GM19452 (cell line): ENCODE measurements around the gene CDK3.

ENCODE experiments used
- ATAC-seq: cut with Tn5 transposase; IDR thresholded peaks from one replicate; pipeline ENCODE4 v1.9.1; 2021; ENCODE audit not compliant: unreplicated experiment

Gene CDK3

DNA sequence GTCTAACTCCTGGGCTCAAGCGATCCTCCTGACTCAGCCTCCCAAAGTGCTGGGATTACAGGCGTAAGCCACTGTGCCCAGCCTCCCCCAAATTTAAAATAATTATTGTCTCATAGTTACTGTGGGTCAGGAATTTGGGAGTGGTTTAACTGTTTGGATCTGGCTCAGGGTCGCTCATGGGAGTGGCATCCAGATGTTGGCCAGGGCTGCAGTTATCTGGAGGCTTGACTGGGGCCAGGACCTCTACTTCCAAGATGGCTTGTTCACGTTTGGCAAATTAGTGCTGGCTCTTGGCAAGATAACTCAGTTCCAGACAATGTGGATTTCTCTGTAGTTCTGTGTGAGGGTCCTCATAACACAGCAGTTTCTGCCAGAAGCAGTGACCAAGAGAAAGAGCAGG, 13.6 kb upstream of the CDK3 start:
- ATAC-seq: no peak

DNA sequence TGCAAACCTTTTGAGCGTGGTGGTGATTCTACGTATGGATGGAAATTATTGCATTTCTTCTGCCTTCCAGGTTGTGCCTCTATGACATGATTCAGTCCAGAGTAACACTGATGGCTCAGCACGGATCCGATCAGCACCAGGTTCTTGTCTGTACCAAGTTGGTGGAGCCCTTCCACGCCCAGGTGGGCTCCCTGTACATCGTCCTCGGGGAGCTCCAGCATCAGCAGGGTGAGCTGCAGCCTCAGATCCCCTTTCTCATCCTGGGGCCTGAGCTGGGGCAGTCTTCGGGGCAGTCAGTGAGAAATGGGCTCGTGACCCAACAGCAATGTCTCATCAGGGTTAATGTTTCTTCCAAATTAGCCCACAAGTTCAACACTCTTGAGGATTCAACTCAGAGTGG, 9.3 kb upstream of the CDK3 start:
- no peak for ATAC-seq

DNA sequence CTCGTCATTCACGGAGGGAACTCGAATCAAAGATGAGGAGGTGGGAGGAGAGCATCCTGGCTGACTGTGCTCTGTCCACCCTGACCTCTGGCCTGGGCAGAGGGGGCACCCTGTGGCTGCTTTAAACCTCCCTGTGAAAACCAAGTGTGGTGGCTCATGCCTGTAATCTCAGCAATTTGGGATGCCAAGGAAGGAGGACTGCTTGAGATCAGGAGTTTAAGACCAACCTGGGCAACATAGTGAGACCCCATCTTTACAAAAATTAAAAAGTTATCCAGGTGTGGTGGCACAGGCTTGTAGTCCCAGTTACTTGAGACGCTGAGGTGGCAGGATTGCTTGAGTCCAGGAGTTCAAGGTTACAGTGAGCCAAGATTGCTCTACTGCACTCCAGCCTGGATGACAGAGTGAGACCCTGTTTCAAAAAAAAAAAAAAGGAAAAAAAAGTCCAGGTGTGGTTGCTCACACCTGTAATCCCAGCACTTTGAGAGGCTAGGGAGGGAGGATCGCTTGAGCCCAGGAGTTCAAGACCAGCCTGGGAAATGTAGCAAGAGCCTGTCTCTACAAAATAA, 5.8 kb upstream of the CDK3 start:
- ATAC-seq: no peak

DNA sequence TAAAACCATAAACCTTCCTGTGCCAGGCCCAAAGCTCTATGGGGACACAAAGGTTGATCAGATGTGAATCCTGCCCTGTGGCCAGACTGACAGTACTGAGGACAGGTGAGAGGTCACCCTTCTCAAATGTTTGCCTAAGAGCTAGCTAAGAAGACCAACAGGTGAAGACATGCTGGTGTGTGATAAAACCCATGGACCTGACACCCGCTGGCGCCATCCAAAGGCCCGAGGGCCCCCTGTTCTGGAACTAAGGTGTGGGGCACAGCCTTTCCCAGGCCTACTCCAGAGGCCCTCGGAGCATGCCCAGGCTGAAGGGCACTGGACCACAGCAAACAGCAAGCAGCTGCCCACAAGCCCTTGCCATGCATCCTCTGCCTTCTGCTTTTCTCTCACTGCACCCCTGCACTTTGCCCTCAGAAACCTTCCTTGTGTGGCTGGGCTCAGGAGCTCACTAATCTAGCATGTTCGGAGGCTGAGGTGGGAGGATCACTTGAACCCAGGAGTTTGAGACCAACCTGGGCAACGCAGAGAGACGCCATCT, 5.2 kb upstream of the CDK3 start:
- ATAC-seq: no peak

DNA sequence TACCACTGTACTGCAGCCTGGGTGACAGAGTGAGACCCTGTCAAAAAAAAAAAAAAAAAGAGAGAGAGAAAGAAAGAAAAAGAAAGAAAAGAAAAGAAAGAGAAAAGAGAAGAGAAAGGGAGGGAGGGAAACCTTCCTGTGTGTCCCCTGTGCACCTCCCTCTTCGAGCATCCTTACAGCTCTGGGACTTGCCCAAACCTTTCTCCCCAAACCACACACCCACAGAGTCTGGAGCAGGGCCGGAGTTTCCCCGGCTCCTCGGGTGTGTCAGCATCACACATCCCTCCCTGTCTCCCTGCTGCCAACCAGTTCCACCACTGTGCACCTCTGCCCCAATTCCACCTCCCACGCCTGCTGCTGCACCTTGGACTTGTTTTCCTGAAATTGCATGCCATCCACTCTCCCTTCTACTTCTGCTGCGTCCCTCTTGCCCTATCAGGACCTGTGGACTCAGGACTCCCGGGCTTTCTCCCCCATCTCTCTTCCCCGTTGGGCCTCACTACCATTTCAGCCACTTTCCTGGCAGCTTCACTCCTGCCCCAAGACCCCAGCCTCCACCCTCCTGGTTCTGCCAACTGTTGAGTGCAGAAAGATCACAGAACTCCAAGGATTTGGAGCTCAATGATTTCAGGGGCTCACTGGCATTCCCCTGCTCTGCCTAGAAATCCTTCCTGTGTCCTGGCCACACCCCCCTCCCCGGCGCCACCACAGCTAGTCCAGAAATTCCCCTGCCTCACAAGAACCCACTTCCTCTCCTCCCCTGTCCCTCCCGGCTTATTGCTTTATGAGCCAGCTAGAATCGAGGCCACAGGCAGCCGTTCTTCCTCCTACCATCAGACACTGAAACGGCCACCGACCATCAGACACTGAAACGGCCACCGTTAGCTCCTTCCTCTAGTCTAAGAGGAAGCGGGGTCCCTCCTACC, 3.7 kb upstream of the CDK3 start:
- ATAC-seq: no peak

DNA sequence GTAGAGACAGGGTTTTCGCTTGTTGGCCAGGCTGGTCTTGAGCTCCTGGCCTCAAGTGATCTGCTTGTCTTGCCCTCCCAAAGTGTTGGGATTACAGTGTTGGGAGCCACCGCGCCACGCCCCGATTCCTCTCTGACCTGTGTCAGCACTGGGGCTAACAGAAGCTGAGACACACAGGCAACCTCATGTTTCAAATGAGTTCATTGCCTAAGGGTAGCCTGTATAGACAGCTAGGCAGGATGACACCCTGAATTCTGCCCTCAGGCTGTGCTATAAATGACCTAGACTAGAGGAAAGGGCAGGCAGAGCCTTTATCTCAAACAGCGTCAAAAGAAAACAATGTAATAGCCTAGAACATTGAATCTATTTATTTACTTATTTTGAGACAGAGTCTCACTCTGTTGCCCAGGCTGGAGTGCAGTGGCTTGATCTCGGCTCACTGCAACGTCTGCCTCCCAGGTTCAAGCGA, 2.3 kb upstream of the CDK3 start:
- ATAC-seq: no peak

DNA sequence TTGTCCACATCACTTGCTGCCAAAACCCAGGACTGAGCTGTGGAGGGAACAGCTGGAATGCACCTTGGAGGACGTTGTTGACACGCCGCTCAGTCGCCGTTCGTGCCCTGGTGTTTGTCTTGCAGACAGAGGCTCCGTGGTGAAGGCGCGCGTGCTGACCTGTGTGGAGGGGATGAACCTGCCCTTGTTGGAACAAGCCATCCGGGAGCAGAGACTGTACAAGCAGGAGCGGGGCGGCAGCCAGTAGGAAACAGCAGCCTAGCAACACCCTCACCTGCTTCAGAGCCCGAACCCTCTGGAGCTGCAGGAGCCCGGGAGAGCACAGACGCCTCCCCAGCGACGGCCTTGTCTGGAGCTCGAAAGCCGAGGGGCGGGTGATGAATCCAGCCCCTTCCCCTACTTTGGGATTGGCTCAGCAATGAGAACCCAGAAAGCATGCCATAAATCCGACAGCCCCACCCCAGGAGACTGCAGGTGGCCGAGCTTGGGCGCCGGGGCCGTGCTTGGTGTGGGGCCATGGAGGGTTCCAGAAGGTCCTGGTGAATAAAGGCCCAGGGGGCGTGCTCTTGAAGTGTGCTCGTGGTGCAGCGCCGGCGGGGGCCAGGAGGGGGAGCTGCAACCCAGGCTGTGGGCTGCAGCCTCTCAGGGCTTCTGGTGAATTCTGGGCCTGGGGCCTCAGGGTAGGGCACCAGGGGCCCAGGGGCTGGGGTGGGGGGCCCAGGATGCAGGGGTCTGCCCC, 470 bp upstream of the CDK3 start:
- no peak for ATAC-seq

DNA sequence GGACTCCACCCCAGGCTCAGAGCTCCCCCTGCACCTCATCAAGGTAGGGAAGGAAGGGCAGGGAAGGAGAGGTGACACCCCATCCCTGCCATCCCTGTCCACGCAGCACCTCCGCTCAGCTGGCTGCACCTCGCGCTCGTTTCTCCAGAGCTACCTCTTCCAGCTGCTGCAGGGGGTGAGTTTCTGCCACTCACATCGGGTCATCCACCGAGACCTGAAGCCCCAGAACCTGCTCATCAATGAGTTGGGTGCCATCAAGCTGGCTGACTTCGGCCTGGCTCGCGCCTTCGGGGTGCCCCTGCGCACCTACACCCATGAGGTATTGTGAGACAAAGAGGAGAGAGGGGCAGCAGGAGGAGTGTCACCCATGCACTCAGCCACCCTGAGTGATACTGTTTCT, 1.4 kb downstream of the CDK3 start:
- ATAC-seq: no peak

DNA sequence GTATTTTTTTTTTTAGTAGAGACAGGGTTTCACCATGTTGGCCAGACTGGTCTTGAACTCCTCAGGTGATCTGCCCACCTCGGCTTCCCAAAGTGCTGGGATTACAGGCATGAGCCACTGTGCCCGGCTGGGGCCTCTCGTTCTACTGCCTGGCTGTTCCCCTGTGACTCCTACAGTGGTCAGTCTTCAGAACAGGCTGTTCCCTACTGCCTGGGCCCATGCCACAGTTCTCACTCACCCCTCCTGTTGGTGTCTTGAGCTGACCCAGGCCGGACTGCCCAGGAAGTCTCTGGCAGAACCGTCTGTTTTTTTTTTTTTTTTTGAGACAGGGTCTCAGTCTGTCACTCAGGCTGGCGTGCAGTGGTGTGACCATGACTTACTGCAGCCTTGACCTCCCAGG, 3.3 kb downstream of the CDK3 start:
- ATAC-seq: no peak

DNA sequence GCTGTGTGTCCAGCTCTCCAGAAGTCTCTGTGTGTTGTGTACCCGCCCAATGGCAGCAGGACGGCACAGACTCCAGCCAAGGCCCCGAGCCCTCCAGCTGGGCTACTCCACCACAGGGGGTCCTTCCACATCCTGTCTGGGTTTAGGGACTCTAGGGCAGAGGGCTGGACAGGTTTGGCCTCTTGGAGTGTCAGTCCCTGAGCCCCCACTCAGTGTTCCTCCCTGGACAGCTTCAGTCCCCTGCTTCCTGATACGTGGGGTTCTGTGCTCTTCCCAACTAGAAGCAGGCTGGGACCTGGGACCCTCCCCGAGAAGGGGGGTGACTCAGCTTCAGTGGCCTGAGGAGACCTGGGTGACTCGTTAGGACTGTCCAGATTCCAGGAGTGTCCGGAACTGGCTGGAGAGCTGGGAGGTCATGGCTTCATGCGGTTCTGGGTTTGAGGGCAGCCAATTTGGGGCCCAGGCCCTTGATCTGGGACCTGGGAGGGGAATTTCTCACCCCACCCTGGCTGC, 4.2 kb downstream of the CDK3 start:
- no peak for ATAC-seq

DNA sequence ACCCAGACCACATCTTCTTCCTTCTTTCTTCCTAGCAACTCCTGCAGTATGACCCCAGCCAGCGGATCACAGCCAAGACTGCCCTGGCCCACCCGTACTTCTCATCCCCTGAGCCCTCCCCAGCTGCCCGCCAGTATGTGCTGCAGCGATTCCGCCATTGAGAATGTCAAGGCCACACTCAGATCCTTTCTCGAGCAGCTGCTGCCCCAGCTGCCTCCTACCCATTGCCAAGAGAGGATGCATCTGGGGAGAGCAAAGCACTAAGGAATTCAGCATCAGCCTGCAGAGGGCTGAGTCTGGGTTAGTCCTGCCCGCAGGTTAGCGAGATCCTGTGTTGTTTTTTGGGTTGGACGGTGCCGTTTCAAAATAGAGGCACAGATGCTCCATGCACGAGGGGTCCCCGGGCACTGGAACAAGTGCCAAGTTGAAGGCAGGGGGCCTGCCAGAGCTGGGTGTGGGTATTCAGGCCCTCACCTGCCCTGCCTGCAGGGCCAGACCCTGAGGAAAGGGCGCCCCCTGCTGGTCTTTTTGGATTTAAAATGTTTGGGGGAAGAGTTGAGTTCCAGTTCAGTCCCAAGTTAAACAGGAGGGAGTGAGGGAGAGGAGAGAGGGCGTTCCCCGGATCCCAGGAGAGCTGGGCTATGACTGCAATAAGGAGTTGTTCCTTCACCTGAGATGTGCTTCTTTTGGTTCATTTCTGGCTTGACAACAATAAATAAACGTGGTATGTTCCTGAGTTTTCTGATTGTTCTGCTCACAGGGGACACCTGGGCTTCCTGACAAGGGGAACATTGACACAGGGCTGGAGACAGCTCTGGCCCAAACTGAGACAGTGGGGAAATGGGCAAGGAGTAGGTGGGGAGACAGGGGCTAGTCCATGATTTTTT, 4.9 kb downstream of the CDK3 start:
- no peak for ATAC-seq

DNA sequence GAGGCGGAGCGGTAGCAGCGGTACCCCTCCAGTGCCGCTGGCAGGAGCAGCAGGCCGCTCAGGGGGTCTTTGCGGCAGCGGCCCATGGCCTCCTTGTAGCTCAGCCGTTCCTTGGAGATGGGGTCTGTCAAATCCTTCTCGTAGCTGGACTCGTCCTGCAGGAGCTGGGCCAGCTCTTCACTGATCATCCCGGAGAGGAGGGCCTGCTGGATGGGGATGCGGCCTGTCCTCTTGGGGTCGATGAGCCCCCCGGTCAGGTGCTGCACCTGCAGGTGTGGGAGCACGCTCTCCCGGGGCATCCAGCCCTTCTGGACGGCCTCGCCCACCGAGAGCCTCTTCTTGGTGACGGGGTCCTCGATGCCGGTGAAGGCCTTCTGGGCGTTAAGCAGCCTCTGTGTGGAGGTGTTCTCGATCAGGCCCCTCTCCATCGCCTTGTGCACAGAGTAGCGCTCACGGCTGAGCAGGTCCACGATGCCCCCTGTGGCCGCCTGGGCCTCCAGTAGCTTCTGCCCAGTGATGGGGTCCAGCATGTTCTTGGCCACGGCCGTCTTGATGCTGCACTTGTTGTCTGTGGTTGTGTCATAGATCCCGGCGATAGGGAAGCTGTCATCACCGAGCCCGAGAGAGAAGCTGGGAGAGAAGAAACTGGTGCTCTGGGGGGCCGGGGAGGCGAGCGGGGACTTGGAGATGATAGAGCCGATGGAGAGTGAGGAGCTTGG, 6.6 kb downstream of the CDK3 start:
- no peak for ATAC-seq

DNA sequence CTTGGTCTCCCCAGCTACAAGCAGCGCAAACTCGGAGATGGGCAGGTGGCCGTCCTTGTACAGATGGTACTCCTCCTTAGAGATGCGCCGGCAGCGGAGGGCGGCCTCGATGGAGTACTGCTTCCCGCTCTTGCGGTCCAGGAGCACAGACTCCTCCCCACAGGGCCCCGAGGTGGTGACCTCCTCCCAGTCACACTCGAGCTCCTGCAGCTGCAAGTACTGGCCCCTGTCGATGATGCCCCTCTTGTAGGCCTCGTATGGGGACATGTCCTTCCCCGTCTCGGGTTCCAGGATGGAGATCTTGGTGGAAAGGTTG, 7.2 kb downstream of the CDK3 start:
- no peak for ATAC-seq

DNA sequence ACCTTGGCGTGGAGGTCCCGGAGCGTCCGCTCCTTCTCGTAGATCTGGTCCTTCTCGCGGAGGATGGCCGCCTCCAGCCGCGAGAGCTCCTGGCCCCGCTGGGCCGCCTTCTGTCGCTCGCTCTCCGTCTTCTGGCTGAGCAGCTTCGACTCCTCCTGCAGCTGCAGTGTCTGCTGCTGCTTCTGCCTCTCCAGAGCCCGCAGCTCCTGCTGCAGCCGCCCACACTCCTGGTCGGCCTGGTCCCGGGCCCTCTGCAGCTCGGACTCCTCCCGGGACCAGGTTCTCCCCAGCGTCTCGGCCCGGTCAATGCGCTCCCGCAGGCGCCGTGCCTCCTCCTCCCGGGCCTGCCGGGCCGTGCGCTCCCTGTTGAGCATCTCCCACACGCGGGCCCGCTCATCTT, 7.6 kb downstream of the CDK3 start:
- no peak for ATAC-seq

DNA sequence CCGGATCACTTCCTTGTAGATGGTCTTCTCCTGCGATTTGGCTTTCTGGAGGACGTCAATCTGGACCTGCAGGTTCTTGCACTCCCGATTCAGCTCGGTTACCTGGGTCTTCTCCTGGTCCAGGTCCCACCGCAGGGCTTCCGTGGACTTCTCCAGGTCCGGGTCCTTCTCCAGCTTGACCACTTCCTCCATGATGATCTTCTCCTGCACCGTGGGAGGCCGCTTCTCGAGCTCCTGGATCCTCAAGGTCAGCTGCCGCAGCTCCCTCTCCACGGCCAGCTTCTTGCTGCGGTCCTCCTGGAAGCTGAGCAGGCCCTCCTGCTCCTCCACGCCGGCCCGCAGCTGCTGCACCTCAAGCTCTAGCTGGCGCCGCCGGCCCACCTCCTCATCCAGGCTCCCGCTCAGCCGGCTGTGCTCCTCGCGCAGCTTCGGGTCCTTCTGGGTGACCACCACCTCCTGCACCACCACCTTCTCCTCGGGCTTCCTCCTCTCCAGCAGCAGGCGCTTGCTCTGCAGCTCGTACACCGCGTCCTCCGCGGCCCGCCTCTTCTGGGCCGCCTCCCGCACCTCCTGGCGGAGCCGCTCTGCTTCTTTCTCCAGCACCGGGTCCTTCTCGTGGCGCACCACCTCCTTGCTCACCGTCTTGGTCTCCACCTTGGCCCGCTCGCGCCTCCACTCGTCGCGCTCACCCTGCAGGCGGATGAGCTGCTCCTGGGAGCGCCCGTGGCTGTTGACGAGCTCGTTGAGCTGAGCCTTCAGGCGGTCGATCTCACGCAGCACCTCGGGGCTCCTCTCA, 8.2 kb downstream of the CDK3 start:
- ATAC-seq: no peak

DNA sequence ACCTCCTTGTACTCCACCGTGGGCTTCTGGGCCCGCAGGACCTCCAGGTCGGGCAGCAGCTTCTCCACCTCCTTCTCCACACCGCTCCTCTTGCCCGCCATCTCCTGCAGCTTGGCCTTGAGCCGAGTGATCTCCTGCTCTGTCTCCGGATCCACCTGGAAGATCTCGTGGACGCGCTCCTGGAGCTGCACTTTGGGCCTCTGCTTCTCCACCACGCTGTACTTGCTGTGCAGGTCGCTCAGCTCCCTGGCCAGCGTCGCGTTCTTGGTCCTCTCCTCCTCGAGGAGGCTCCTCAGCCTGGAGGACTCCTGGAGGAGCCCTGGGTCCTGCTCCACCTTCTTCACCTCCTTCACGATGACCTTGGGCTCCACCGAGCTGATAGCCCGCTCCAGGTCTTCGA, 8.8 kb downstream of the CDK3 start:
- no peak for ATAC-seq

DNA sequence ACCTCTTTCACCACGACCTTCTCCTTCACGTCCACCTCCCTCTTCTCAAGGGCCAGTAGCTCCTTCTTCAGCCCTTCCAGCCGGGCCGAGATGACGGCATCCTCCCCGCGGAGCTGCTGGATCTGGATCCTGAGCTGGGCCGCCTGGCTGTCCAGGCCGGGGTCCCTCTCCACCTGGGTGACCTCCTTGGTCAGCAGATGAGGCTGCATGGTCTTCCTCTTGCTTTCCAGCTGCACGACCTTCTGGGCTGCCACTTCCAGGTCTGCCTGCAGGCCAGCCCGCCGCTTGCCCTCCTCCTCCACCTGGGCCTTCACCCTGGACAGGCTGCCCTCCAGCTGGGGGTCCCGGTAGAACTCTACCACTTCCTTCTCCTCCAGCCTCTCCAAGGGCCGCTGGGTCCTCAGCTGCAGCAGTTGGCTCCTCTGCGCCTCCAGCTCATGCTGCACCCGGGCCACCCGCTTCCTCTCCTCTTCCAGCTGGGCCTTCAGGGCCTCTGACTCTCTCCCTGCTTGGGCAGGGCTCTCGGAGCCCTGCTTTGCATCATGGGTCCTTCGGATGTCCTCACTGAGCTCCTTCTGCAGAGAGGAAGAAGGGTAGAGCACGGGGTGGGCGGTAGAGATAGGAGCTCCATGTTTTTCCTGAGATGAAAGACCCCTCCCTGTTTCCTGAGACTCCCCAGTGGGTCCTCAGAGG, 9.5 kb downstream of the CDK3 start:
- ATAC-seq: no peak

DNA sequence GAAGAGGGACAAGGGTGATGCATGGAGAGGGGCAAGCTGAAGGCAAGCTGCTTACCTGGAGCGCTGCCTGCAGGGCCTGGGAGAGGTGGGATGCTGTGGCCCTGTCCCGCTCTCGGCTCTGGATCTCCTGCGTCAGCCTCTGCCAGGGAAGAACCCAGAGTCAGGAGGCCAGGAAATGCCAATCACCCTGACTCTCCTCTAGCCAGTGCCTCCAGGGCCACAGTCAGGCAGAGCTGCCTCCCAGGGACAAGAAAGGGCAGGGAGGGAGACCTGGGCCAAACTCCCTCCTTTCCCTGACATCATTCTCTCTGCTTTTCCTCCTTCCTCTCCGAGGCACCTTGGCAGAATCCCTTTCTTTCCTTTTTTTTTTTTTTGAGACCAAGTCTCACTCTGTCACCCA, 11.3 kb downstream of the CDK3 start:
- no peak for ATAC-seq
